HEK293 (cell line): ENCODE measurements around the gene ERP29.

Experiments
- GLI4 ChIP-seq: fragments of 450-650 bp; formaldehyde crosslinking; IDR thresholded peaks from 2 replicates; pipeline ENCODE4 v1.5.1; 2016; ENCODE audit warnings: missing biosample characterization, missing genetic modification characterization
- GLIS2 ChIP-seq: fragments of 450-650 bp; formaldehyde crosslinking; IDR thresholded peaks from 2 replicates; pipeline ENCODE4 v1.5.1; 2016; ENCODE audit warnings: missing biosample characterization, missing genetic modification characterization
- HOXC10 ChIP-seq: sonication (generic); formaldehyde crosslinking; IDR thresholded peaks from 2 replicates; pipeline ENCODE4 v1.8.1; 2023; ENCODE audit warnings: mild to moderate bottlenecking, missing genetic modification reagents
- KLF9 ChIP-seq: fragments of 450-650 bp; formaldehyde crosslinking; IDR thresholded peaks from 2 replicates; pipeline ENCODE4 v1.5.1; 2016; ENCODE audit warnings: missing biosample characterization, missing genetic modification characterization, low read depth
- OVOL3 ChIP-seq: fragments of 450-650 bp; formaldehyde crosslinking; IDR thresholded peaks from 2 replicates; pipeline ENCODE4 v1.5.1; 2016; ENCODE audit warnings: missing biosample characterization, missing genetic modification characterization
- YY2 ChIP-seq: fragments of 450-650 bp; formaldehyde crosslinking; IDR thresholded peaks from 2 replicates; pipeline ENCODE4 v1.5.1; 2016; ENCODE audit warnings: missing biosample characterization, missing genetic modification characterization
- ZBTB17 ChIP-seq: fragments of 450-650 bp; formaldehyde crosslinking; IDR thresholded peaks from 2 replicates; pipeline ENCODE4 v1.5.1; 2016; ENCODE audit warnings: missing biosample characterization, missing genetic modification characterization
- ZBTB21 ChIP-seq: fragments of 450-650 bp; formaldehyde crosslinking; IDR thresholded peaks from 2 replicates; pipeline ENCODE4 v1.5.1; 2017; ENCODE audit warnings: missing biosample characterization, missing genetic modification characterization
- ZBTB48 ChIP-seq: fragments of 450-650 bp; formaldehyde crosslinking; IDR thresholded peaks from 2 replicates; pipeline ENCODE4 v1.5.1; 2016; ENCODE audit warnings: missing biosample characterization, missing genetic modification characterization
- ZFP3 ChIP-seq: fragments of 450-650 bp; formaldehyde crosslinking; IDR thresholded peaks from 2 replicates; pipeline ENCODE4 v1.5.1; 2016; ENCODE audit warnings: low read depth, missing biosample characterization, missing genetic modification characterization
- ZNF114 ChIP-seq: fragments of 450-650 bp; formaldehyde crosslinking; IDR thresholded peaks from 2 replicates; pipeline ENCODE4 v1.5.0; 2017; ENCODE audit warnings: missing biosample characterization, missing genetic modification characterization
- ZNF26 ChIP-seq: fragments of 450-650 bp; formaldehyde crosslinking; IDR thresholded peaks from 2 replicates; pipeline ENCODE4 v1.5.1; 2016; ENCODE audit warnings: missing biosample characterization, missing genetic modification characterization
- ZNF488 ChIP-seq: fragments of 450-650 bp; formaldehyde crosslinking; IDR thresholded peaks from 2 replicates; pipeline ENCODE4 v1.5.1; 2016; ENCODE audit warnings: missing biosample characterization, missing genetic modification characterization
- ZNF513 ChIP-seq: fragments of 450-650 bp; IDR thresholded peaks from 2 replicates; pipeline ENCODE4 v1.5.1; 2018; ENCODE audit warnings: missing biosample characterization, missing genetic modification characterization
- ZNF529 ChIP-seq: fragments of 450-650 bp; formaldehyde crosslinking; IDR thresholded peaks from 2 replicates; pipeline ENCODE4 v1.5.1; 2017; ENCODE audit warnings: missing genetic modification characterization, missing biosample characterization; ENCODE audit not compliant: insufficient replicate concordance
- ZNF664 ChIP-seq: fragments of 450-650 bp; formaldehyde crosslinking; IDR thresholded peaks from 2 replicates; pipeline ENCODE4 v1.5.1; 2016; ENCODE audit warnings: missing biosample characterization, missing genetic modification characterization
- ZNF76 ChIP-seq: fragments of 450-650 bp; formaldehyde crosslinking; IDR thresholded peaks from 2 replicates; pipeline ENCODE4; 2016; ENCODE audit warnings: low read depth, missing biosample characterization, missing genetic modification characterization, borderline replicate concordance
- ZNF777 ChIP-seq: fragments of 450-650 bp; formaldehyde crosslinking; IDR thresholded peaks from 2 replicates; pipeline ENCODE4 v1.5.1; 2017; ENCODE audit warnings: missing biosample characterization, missing genetic modification characterization, borderline replicate concordance
- ZSCAN18 ChIP-seq: fragments of 450-650 bp; formaldehyde crosslinking; IDR thresholded peaks from 2 replicates; pipeline ENCODE4 v1.5.1; 2016; ENCODE audit warnings: missing biosample characterization, missing genetic modification characterization
- ZSCAN4 ChIP-seq: fragments of 450-650 bp; formaldehyde crosslinking; IDR thresholded peaks from 2 replicates; pipeline ENCODE4 v1.5.1; 2017; ENCODE audit warnings: missing biosample characterization, missing genetic modification characterization
- TF ChIP-seq, protein P1 (sequence below): fragments of 450-650 bp; formaldehyde crosslinking; IDR thresholded peaks from 2 replicates; pipeline ENCODE4 v1.5.1; 2016; ENCODE audit warnings: missing biosample characterization, missing genetic modification characterization
- TF ChIP-seq, protein P2 (sequence below): fragments of 450-650 bp; formaldehyde crosslinking; IDR thresholded peaks from 2 replicates; pipeline ENCODE4 v1.5.1; 2017; ENCODE audit warnings: missing biosample characterization, missing genetic modification characterization
- TF ChIP-seq, protein P3 (sequence below): fragments of 450-650 bp; IDR thresholded peaks from 2 replicates; pipeline ENCODE4 v1.5.1; 2018; ENCODE audit warnings: missing biosample characterization, mild to moderate bottlenecking, missing genetic modification characterization
- TF ChIP-seq, protein P4 (sequence below): fragments of 450-650 bp; formaldehyde crosslinking; IDR thresholded peaks from 2 replicates; pipeline ENCODE4 v1.5.1; 2016; ENCODE audit warnings: missing biosample characterization, missing genetic modification characterization
- TF ChIP-seq, protein P5 (sequence below): fragments of 450-650 bp; formaldehyde crosslinking; IDR thresholded peaks from 2 replicates; pipeline ENCODE4 v1.5.1; 2017; ENCODE audit warnings: missing biosample characterization, missing genetic modification characterization

Gene ERP29

DNA sequence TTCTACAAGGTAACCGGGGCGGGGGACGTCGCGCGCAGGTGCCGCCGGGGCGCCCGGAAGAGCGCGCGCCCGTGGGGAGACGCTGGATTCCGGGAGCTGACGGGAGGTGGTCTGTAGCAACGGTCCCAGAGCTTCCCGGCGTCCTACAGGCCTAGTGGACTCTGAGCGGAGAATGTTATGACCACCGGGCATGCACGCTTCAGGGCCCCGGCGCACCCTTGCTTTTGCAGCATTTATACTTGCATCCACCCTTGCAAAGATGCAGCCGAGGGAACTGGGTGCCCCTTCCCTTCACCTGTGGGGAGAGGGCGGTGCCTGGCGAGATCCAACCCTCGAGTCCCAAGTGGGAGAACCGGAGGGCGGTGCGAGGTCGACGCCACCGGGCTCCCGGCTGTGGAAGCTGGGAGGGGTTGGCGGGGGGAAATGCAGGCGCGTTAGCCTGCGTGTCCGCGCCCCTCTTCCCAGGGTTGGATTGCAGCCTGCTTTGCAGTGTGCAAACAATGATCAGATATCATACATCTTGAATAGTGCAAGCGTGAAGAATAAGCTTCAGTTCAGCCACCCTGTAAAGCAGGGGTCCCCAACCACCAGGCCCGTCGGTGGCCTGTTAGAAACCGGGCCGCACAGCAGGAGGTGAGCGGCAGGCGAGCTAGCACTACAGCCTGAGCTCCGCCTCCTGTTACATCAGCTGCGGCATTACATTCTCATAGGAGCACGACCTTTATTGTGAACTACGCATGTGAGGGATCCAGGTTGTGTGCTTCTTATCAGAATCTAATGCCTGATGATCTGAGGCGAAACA is 576 bp downstream of the ERP29 start (continued):
- TF ChIP-seq, protein P1, sequence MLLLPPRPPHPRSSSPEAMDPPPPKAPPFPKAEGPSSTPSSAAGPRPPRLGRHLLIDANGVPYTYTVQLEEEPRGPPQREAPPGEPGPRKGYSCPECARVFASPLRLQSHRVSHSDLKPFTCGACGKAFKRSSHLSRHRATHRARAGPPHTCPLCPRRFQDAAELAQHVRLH (tag by site-specific recombination): 0 out of 2 replicates have a peak, but pooled peaks have one; percentile 12
- TF ChIP-seq, protein P2, sequence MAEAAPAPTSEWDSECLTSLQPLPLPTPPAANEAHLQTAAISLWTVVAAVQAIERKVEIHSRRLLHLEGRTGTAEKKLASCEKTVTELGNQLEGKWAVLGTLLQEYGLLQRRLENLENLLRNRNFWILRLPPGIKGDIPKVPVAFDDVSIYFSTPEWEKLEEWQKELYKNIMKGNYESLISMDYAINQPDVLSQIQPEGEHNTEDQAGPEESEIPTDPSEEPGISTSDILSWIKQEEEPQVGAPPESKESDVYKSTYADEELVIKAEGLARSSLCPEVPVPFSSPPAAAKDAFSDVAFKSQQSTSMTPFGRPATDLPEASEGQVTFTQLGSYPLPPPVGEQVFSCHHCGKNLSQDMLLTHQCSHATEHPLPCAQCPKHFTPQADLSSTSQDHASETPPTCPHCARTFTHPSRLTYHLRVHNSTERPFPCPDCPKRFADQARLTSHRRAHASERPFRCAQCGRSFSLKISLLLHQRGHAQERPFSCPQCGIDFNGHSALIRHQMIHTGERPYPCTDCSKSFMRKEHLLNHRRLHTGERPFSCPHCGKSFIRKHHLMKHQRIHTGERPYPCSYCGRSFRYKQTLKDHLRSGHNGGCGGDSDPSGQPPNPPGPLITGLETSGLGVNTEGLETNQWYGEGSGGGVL (tag by site-specific recombination): peak; percentile 69
- no peak for TF ChIP-seq OVOL3 (tag by site-specific recombination)
- no peak; the same call in 1 of the 2 replicates for TF ChIP-seq KLF9
- TF ChIP-seq, protein P3, sequence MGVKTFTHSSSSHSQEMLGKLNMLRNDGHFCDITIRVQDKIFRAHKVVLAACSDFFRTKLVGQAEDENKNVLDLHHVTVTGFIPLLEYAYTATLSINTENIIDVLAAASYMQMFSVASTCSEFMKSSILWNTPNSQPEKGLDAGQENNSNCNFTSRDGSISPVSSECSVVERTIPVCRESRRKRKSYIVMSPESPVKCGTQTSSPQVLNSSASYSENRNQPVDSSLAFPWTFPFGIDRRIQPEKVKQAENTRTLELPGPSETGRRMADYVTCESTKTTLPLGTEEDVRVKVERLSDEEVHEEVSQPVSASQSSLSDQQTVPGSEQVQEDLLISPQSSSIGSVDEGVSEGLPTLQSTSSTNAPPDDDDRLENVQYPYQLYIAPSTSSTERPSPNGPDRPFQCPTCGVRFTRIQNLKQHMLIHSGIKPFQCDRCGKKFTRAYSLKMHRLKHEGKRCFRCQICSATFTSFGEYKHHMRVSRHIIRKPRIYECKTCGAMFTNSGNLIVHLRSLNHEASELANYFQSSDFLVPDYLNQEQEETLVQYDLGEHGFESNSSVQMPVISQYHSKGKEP (tag by site-specific recombination): no peak; the same call in 1 of the 2 replicates
- TF ChIP-seq ZBTB21 (tag by site-specific recombination): no peak
- TF ChIP-seq ZNF76 (tag by site-specific recombination): peak; percentile 93
- TF ChIP-seq ZNF777: 0 out of 2 replicates have a peak, but pooled peaks have one; percentile 54
- no peak for TF ChIP-seq ZFP3
- TF ChIP-seq ZNF664 (tag by site-specific recombination): no peak
- no peak for TF ChIP-seq ZSCAN18
- peak; percentile 73 for TF ChIP-seq ZBTB17 (tag by site-specific recombination)
- no peak for TF ChIP-seq ZSCAN4 (tag by site-specific recombination)
- no peak for TF ChIP-seq ZBTB48 (tag by site-specific recombination)
- TF ChIP-seq ZNF513 (tag by site-specific recombination): no peak
- no peak for TF ChIP-seq YY2
- TF ChIP-seq ZNF529: no peak
- TF ChIP-seq, protein P4, sequence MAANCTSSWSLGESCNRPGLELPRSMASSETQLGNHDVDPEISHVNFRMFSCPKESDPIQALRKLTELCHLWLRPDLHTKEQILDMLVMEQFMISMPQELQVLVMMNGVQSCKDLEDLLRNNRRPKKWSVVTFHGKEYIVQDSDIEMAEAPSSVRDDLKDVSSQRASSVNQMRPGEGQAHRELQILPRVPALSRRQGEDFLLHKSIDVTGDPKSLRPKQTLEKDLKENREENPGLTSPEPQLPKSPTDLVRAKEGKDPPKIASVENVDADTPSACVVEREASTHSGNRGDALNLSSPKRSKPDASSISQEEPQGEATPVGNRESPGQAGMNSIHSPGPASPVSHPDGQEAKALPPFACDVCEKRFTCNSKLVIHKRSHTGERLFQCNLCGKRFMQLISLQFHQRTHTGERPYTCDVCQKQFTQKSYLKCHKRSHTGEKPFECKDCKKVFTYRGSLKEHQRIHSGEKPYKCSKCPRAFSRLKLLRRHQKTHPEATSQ (tag by site-specific recombination): no peak
- no peak for TF ChIP-seq ZNF114 (tag by site-specific recombination)
- TF ChIP-seq ZNF26: no peak
- TF ChIP-seq GLIS2: peak; percentile 79; the same call in 1 of the 2 replicates
- TF ChIP-seq ZNF488 (tag by site-specific recombination): no peak
- no peak for TF ChIP-seq HOXC10
- TF ChIP-seq GLI4 (tag by site-specific recombination): no peak
- TF ChIP-seq, protein P5, sequence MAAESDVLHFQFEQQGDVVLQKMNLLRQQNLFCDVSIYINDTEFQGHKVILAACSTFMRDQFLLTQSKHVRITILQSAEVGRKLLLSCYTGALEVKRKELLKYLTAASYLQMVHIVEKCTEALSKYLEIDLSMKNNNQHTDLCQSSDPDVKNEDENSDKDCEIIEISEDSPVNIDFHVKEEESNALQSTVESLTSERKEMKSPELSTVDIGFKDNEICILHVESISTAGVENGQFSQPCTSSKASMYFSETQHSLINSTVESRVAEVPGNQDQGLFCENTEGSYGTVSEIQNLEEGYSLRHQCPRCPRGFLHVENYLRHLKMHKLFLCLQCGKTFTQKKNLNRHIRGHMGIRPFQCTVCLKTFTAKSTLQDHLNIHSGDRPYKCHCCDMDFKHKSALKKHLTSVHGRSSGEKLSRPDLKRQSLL (tag by site-specific recombination): no peak
